Glutamatergic neuron (in vitro differentiated cells): ENCODE data around the gene CD47. TPM values are rescaled to one million over a fixed set of nuclear protein-coding genes. Genes with fewer than 3 reads are reported as not detected.

Experiments
- DNase-seq: peaks from one replicate; pipeline ENCODE4 v3.0.0; 2022
- H3K27ac Mint-ChIP-seq: one replicate; pipeline ENCODE4 v1.8.0; 2020; ENCODE audit warnings: mild to moderate bottlenecking, mixed read lengths, inconsistent platforms; ENCODE audit not compliant: unreplicated experiment
- H3K27me3 Mint-ChIP-seq: one replicate; pipeline ENCODE4 v1.8.0; 2020; ENCODE audit warnings: mild to moderate bottlenecking, moderate library complexity, mixed read lengths, inconsistent platforms; ENCODE audit not compliant: unreplicated experiment
- H3K36me3 Mint-ChIP-seq: one replicate; pipeline ENCODE4 v1.8.0; 2020; ENCODE audit warnings: mild to moderate bottlenecking, mixed read lengths, inconsistent platforms; ENCODE audit not compliant: unreplicated experiment
- H3K4me1 Mint-ChIP-seq: one replicate; pipeline ENCODE4 v1.8.0; 2020; ENCODE audit warnings: mild to moderate bottlenecking, low read depth, mixed read lengths, inconsistent platforms; ENCODE audit not compliant: unreplicated experiment
- H3K4me3 Mint-ChIP-seq: one replicate; pipeline ENCODE4 v1.8.0; 2020; ENCODE audit warnings: mild to moderate bottlenecking, mixed read lengths, inconsistent platforms; ENCODE audit not compliant: unreplicated experiment
- H3K9me3 Mint-ChIP-seq: one replicate; pipeline ENCODE4 v1.8.0; 2020; ENCODE audit warnings: mild to moderate bottlenecking, moderate library complexity, mixed read lengths, inconsistent platforms; ENCODE audit not compliant: unreplicated experiment
- CTCF ChIP-seq: fragments of 200-600 bp; sonication (generic); IDR thresholded peaks from one replicate; pipeline ENCODE4 v1.5.0; 2021; ENCODE audit not compliant: partially characterized antibody, unreplicated experiment
- total RNA-seq: library from RNA; stranded (reverse); fragmentation: NEBNext Ultra II Directional; extraction: Animal tissue kit (Norgen Biotek cat#: 25700); gene quantifications from one replicate; pipeline ENCODE4 v1.2.1, GENCODE V29; 2021; ENCODE audit not compliant: unreplicated experiment

The CD47 gene
- total RNA-seq, 1 donor from 2014 or later, result 507 TPM

- DNase-seq, result no peak
- Mint-ChIP-seq H3K9me3 (no peaks in the 10 kb centered on the region), H3K4me3 (no peak overlapping the region), H3K36me3 (no peaks in the 10 kb centered on the region), H3K27me3 (peaks cover 2% of the 10 kb centered on the region), H3K4me1 (peaks cover 14% of the 10 kb centered on the region), H3K27ac (no peak overlapping the region)
- TF ChIP-seq CTCF, result no peak
Observed at GRCh38 chr3:108079043-108079442, 11.8 kb downstream of the CD47 start.

GRCh38 chr3:108076564-108076963 lies 14.3 kb downstream of the CD47 start:
- TF ChIP-seq CTCF, result no peak
- H3K4me3 Mint-ChIP-seq, result no peak overlapping the region
- DNase-seq, result no peak
- H3K27ac Mint-ChIP-seq, result no peak overlapping the region
- peaks cover 10% of the 10 kb centered on the region for H3K4me1 Mint-ChIP-seq
- H3K36me3 Mint-ChIP-seq, result no peaks in the 10 kb centered on the region
- H3K9me3 Mint-ChIP-seq, result no peaks in the 10 kb centered on the region
- peaks cover 2% of the 10 kb centered on the region for H3K27me3 Mint-ChIP-seq

- Mint-ChIP-seq H3K27ac (no peak overlapping the region), H3K4me3 (no peak overlapping the region), H3K4me1 (peaks cover 8% of the 10 kb centered on the region), H3K9me3 (no peaks in the 10 kb centered on the region), H3K36me3 (no peaks in the 10 kb centered on the region), H3K27me3 (peaks cover 2% of the 10 kb centered on the region)
- DNase-seq, result no peak
- TF ChIP-seq CTCF, result no peak
Observed at GRCh38 chr3:108073764-108074431, 16.9 kb downstream of the CD47 start.

GRCh38 chr3:108071368-108071767 lies 19.5 kb downstream of the CD47 start:
- no peaks in the 10 kb centered on the region for H3K9me3 Mint-ChIP-seq
- no peak overlapping the region for H3K27ac Mint-ChIP-seq
- peaks cover 5% of the 10 kb centered on the region for H3K4me1 Mint-ChIP-seq
- no peak for TF ChIP-seq CTCF
- no peaks in the 10 kb centered on the region for H3K36me3 Mint-ChIP-seq
- no peak for DNase-seq
- no peak overlapping the region for H3K4me3 Mint-ChIP-seq
- H3K27me3 Mint-ChIP-seq, result no peaks in the 10 kb centered on the region

- no peak overlapping the region for H3K27ac Mint-ChIP-seq
- H3K4me3 Mint-ChIP-seq, result no peak overlapping the region
- H3K4me1 Mint-ChIP-seq, result peaks cover 5% of the 10 kb centered on the region
- H3K27me3 Mint-ChIP-seq, result no peaks in the 10 kb centered on the region
- H3K9me3 Mint-ChIP-seq, result no peaks in the 10 kb centered on the region
- DNase-seq, result no peak
- H3K36me3 Mint-ChIP-seq, result no peaks in the 10 kb centered on the region
- no peak for TF ChIP-seq CTCF
Observed at GRCh38 chr3:108070356-108070755, 20.5 kb downstream of the CD47 start.
